Hematopoietic multipotent progenitor cell treated with erythropoietin and hydrocortisone succinate and interleukin-3 and kit ligand, for 15 days (in vitro differentiated cells): ENCODE measurements around the gene SPATA25.
"Not testable (repeated sequence)": the region's sequence is repeated elsewhere in the genome, so short reads cannot be mapped to it uniquely, and the experiment has no call there.

ENCODE experiments used
- DNase-seq: peaks from one replicate; pipeline ENCODE4 v3.0.0-alpha.2; 2015; ENCODE audit warnings: low spot score

The SPATA25 gene

DNA sequence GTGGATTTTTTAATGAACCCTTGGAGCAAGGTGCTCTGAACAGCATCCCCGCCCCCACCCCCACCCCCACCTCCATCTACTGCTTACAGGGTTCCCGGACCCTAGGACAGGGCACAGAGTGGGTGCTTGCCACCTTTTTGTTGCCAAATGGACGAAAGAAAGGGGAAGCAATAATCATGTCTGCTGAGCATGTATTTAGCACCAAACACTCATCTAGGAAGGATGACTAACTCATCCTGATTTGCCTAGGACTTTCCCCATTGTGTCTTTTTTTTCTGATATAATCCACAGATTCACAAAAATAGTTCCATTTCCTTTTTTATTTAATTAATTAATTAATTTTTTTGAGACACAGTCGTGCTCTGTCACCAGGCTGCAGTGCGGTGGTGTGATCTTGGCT lies 25.7 kb upstream of the SPATA25 start:
- DNase-seq = no peak

DNA sequence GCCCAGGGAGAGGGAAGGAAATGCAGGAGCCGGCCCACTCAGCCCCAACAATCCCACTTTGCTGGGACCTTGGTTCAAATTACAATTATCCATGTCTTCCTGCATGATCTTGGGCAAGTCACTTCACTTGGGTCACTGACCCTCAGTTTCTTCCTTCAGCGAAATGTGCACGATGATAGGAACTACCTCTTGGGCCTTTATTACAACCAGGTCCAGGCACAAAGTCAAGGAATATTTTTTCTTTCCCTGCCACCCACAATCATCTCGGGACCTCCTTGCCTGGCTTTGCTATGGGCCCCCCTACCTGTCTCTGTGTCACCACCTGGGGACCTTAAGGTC lies 24.9 kb upstream of the SPATA25 start:
- no peak for DNase-seq

DNA sequence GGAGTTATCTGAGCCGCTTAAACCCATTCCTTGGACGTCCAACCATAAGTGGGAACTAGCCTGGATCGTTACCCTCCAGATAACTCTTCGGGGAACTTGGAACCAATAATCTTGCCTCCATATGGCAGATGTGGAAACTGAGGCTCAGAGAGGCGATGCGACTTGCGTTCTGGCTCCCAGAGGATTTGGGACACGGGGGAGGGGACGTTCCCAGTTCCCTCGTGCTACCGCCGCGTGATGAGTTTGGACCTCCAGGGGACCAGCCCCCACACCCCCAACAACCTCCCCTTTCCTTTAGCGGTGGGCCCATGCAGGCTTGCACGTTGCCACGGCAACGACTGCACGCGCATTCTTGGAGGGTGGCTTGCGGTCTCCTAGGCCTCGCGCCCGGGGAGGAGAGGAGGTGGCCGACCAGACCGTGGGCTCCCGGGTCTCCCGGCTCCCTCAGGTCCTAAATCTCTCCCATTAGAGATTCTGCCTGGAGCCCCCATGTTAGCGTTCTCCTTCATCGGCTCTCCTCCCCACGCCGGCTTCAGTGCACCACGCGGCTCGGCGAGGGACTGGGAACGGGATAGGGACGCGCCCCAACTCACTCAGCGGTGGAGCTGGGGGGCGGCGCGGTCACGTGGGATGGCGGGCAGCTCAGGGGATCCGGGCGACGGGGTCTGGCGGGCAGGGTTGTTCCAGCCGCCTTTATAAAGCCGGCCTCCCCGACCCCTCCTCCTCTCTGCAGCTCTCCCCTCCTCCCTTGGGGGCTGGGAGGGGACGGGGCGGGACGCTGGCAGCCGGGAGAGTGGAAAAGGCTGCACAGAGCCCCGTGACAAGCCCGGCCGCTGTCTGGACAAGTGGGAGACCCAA lies 24.3 kb upstream of the SPATA25 start, which contains the start of gene PLTP:
Gene PLTP, minus strand, starts transcription at position 670 of the 858 bp plus-strand sequence. CDS start 703 bp downstream, outside the sequence.
- no peak for DNase-seq

DNA sequence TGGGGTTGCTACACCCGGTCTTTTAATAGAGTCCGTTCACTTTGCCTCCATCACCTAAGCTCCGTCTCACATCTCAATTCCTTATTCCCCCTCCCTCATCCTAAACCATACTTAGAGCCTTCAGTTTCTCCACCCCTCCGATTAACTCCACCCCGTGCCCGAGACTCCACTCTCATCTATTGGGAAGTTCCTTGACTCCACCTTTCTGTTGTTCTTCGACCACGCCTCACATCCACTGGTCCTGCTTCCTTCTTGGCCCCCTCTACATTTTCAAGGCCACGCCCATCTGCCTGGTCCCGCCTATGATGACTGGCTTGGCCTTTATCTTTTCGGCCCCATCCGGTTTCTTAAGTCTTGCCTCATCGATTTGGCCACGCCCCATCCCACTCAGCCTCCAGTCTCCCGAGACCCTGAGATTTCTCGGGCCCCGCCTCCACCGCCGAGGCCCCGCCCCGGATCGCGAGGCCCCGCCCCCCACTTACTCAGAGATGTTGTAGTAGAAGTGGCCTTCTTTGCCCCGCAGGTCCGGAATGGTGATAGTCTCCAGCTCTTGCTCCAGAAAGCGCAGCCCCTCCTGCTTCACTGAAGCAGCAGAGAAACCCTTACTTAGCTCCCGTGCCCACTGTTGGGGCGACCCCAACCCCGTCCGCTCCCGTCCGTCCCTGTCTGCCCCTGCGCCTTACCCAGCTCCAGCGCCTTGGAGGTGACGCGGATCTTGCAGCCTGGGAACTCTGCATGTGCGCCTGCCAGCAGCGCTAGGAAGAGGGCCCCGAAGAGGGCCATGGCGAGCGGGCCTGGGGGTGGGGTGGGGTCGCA lies 23.5 kb upstream of the SPATA25 start:
- peak; percentile 98 for DNase-seq

DNA sequence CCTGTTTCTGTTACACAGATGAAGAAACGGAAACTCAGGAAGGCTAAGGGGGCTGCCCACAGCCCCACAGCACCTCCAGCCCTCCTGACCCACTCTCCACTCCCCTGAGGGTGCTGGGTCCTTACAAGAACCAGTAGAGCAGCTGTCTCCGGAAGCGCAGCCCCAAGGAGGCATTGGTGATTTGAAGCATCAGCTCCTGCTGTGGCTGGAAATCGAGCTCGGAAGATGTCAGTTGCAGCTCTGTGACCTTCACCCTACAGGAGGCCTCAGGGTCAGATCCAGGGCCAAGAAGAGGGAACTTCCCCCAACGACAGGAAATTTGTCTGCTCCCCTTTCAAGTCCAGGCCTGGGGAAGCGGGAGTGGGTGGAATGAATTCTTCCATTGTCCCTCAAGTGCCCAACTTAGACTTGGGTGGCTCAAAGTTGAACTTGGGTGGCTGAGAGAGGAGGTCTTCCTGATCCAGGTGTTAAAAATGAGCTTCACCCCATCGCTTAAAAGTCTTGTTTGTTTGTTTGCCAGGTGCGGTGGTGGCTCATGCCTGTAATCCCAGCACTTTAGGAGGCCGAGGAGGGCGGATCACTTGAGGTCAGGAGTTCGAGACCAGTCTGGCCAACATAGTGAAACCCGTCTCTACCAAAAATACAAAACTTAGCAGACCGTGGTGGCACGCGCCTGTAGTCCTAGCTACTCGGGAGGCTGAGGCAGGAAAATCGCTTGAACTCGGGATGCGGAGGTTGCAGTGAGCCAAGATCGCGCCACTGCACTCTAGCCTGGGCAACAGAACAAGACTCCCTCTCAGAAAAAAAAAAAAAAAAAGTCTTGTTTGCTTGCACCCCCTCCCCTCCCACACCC lies 22.6 kb upstream of the SPATA25 start:
- no peak for DNase-seq

DNA sequence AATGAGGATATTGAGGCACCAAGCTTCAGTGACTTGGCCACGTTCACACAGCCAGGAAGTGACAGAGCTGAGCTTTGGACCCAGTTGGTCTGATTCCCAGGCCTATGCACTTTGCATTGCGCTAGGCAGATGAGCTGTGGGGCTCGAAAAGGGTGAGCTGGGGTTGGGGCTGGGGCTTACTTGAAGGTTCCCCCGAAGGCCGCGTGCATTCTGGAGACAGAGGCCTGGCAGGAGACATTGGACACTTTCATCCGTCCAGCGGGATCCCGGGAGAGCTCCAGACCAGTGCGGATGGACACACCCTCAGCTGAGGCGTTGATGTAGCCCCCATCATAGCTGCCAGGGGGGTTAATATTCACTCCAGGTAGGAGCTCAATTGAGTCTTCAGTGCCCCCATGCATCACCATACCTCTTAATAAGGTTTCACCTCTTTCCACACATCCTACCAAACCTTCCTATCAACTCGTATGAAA lies 21.9 kb upstream of the SPATA25 start:
- no peak for DNase-seq

DNA sequence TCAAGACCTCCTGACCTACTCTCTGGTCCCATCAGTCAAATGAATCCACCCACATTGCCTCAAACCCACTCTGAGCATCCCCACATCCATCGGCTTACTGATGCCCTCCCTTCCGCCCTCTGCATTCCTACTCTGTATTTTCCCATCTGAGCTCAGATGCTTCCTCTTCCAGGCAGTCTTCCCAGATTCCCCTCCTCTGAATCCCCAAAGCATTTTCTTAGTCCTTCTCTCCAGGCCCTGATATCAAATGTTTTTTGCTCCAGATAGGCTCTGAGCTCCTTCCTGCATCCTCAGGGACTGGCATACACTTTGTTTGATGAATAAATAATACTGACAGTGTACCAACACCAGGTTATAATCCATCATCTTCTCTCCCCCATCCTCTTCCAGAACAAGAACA lies 20.7 kb upstream of the SPATA25 start:
- no peak for DNase-seq

DNA sequence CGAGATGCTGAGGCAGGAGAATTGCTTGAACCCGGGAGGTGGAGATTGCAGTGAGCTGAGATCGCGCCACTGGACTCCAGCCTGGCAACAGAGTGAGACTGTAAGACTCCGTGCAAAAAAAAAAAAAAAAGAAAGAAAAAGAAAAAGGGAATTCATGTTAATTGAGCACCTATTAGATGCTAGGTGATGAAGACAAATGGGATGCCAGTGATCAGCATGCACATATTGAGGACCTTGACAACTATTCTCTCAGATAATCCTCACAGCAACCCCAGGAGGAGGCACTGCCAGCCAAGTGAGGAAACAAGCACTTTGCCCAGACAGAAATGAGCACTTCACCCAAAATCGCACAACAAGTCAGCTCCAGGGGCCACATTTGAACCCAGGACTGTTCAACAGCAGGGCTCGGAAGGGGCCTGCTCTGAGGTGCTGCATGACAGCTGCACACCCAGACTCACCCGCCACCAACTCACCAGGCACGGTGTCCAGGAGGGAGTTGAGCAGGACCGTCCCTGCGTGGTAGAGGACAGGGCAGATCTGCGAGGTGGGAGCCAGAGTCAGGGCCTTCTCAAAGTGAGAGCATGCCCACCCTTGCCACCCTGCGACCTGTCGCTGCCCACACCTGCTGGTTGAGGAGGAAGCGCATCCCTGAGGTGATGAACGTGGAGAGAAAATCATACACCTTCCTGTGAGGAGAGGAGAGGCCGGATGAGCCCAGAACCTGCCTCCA lies 20.0 kb upstream of the SPATA25 start:
- DNase-seq = no peak

DNA sequence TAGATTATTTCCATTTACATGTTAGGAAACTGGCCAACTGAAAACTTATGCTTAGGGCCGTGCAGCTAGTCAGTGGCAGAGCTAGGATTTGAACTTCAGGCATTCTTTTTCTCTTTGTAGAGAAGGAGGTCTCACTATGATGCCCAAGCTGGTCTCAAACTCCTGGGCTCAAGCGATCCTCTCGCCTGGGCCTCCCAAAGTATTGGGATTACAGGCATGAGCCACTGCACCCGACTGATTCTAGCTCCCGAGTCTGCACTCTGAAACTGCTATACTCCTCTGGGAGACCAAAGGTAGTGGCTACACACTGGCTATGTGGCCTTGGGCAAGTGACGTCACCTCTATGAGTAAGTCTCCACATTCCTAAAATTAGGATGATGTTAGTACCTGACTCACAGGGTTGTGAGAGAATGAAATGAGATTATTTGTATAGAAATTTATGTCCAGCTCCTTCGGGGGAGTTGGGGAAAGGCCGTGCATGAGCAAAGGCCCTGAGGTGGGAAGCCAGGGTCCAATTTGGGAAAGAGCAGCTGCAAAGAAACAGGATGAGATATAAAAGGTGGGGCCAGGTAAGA lies 18.2 kb upstream of the SPATA25 start:
- no peak for DNase-seq

DNA sequence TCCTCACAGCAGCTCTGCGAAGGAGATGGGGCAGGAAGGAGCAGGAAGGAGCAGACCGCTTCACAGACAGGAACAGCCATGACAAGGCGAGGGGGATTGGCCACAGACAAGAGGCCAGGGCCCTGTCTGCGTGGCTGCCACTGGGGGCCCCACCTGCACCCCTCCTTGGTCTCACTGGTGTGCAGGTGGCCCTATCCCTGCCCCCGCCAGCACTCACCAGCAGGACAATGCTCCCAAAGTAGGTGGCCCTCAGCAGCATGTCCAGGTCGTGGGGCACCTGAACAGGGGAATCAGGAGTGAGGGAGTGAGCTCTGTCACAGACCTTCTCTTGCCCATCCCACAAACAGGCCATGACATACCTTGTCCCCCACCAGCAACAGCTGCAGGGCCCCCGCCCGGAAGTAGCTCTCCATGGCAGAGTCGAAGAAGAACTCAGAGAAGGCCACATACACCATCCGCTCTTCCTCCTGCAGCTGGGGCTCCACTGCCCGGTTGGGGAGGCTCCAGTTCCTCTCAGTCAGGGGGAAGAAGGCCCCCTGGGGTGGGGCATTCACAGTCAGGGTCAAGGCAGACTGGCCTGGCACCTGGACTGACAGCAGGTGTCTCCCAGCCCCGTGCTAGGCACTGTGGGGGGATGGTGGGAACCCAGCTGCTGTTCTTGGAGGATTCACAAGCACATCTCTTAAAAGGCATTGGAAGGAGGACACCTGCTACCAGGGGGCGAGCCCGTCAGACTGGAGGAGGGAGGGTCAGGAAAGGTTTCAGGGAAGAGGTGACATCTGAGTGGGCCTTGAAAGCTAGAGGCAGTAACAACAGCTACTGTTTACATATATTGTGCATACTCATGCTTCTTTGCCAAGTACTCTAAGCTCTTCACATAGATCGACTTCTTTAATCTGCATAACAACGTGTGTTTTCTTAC lies 17.4 kb upstream of the SPATA25 start:
- no peak for DNase-seq

DNA sequence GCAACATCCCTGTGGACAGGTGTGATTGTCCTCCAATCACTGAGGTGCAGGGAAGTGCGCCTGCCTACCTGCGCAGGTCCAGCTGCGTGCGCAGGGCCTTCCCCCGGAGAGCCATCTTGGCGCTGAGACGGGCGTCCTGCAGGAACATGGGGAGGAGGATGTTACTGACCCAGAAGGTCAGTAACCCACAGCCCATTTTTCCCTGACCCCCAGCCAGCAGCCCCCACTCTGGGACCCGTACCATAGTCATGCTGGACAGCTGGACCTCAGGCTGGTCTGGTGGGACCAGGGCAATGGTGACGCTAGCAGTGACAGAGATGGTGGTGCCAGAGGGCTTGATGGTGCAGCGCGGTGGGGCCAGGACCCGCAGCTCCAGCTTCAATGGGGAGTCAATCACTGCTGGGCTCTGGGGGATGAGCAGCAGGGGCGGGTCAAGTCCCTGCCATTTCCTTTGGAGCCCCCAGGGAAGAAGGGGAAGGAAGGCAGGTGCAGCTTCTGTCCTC lies 14.8 kb upstream of the SPATA25 start:
- DNase-seq = no peak

DNA sequence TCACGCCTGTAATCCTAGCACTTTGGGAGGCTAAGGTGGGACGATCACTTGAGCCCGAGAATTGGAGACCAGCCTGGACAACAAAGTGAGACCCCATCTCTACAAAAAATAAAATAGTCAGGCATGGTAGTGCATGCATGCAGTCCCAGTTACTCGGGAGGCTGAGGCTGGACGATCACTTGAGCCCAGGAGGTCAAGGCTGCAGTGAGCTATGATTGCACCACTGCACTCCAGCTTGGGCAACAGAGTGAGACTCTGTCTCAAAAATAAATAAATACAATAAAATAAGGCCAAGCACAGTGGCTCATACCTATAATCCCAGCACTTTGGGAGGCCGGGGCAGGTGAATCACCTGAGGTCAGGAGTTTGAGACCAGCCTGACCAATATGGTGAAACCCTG lies 13.9 kb upstream of the SPATA25 start:
- DNase-seq = not testable (repeated sequence)

DNA sequence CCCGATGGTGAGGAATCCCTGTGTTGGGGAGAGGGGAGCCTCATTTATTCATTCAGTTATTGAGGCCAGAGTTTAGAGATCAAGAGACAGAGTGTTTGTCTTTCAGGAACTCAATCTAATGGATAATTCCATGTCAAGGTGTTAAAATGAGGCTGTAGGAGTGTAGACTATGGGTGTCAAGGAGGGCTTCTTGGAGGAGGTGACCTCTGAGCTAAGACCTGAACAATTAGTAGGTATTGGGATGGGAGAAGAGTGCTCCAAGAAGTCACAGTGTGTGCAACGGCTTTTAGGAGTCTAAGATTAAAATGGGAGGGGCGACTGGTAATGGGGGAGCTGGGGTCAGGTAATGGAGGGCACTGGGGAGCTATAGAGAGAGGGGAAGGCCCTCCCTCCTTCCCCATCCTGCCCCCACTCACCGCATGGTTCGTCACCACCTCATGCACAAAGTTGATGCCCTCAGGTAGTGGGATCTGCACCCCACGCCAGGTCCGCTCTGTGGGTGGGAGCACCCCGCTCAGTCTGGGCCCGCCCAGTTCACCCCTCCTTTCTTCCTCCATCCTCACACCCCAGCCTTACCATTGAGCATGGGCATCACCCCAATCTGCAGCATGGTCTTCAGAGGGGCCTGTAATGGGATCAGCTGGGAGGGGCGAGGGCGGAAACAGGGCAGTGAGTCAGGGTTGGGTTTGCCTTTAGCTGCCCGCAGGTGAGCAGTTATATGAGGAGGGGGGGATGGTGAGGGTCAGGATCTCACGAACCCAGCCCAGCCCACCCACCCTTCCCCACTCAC lies 11.8 kb upstream of the SPATA25 start:
- no peak for DNase-seq

DNA sequence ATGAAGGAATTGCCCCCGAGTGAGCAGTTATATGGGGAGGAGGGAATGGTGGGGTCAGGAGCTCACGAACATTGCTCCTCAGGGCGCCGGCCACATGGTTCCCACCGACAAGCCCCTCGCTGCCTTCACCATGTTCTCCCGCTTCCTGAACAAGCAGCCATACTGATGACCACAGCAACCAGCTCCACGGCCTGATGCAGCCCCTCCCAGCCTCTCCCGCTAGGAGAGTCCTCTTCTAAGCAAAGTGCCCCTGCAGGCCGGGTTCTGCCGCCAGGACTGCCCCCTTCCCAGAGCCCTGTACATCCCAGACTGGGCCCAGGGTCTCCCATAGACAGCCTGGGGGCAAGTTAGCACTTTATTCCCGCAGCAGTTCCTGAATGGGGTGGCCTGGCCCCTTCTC lies 10.9 kb upstream of the SPATA25 start:
- no peak for DNase-seq

DNA sequence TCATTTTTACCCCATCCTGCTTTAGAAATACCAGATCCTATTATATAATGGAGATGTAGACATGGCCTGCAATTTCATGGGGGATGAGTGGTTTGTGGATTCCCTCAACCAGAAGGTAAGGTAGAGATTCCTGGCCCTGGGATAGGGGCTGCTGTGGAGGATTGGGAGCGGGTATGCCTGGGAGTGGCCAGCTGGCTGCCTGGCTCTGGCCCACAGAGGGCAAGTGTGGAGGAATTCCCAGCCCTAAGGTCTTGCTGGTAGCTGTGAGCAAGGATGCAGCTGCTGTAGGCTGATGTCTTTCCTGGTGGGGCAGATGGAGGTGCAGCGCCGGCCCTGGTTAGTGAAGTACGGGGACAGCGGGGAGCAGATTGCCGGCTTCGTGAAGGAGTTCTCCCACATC lies 10.3 kb upstream of the SPATA25 start:
- no peak for DNase-seq

DNA sequence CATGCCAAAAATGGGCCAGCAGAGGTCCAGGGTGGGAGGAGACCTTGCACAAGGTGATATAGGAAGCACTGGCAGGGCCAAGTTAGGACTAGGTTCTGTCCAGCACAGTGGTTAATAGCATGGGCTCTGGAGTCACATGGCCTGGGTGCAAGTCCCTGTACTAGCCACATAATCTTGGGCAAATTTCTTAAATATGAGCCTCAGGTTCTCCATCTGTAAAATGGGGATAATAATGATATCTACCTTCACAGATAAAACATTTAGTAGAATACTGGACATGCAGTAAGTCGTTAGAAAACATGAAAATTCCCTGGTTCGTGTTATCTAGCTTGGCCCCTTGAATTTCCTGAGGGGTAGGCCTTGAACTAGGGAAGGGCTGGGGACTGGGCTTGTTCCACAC lies 9.9 kb upstream of the SPATA25 start:
- no peak for DNase-seq

DNA sequence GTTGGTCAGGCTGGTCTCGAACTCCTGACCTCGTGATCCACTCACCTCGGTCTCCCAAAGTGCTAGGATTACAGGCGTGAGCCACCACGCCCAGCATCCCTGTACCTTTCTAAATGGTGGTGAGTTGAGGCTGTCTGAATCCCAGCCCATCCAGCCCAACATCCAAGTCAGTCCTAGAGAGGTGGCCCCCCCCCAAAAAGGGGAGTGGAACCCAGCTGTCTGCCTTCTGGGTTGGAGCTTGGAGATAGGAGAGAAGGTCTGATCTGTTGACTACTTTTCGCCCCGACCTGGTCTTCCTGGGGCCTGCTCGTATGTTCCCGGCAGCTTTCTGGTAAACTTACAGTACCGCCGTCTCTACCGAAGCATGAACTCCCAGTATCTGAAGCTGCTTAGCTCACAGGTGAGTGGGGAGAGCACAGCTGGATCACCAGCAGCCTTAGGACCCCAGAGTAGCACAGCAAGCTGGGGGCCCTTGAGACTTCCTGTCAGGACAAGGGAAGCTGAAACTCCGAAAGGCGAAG lies 9.3 kb upstream of the SPATA25 start:
- no peak for DNase-seq

DNA sequence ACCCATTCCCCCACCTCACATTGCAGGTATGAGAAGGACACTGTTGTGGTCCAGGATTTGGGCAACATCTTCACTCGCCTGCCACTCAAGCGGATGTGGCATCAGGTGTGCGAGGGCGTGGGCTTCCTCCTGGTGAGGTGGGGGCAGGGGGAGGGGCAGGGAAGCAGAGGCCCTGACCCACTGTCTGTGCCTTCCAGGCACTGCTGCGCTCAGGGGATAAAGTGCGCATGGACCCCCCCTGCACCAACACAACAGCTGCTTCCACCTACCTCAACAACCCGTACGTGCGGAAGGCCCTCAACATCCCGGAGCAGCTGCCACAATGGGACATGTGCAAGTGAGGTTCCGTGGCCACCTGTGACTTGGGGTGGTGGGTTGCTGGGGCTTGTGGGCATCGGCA lies 7.4 kb upstream of the SPATA25 start:
- DNase-seq = no peak

DNA sequence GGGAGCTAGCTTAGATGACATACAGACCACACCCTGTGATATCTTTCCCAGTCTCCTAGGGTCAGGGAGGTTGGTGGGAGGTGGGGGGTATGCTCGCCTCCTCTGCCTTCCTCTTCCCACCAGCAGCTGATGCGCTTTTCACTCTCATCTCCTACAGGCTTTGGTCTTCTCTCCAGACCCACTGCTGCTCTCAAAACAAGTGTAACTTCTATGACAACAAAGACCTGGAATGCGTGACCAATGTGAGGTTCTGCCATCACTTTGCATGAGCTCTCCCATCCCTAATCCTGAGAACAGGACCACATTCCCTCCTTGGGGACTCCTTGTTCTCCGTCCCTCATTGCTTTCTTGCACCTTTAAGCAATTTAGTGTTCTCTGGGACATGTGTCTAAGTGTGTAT lies 6.4 kb upstream of the SPATA25 start:
- DNase-seq = no peak
